Measurements from ENCODE around the gene PFKP.

The PFKP gene

GRCh38 chr10:3106928-3107425, 39.6 kb downstream of the PFKP start:
- Histone ChIP-seq H3K36me3 (ENCODE audit: control insufficient read depth in 2 of 2, insufficient read depth in 2 of 2, low read length in 2 of 2) (peaks cover 7 to 39% of the 10 kb centered on the region in 2 donors), H3K9ac (ENCODE audit: low read length in 2 of 2) (no peak overlapping the region), H3K4me3 (ENCODE audit: low read length in 2 of 2) (no peak overlapping the region)

GRCh38 chr10:3107426-3107961, 40.1 kb downstream of the PFKP start:
- Histone ChIP-seq H3K4me3 (ENCODE audit: low read length in 2 of 2) (no peak overlapping the region), H3K9me3 (ENCODE audit: control insufficient read depth in 2 of 2, low read length in 2 of 2) (no peaks in the 10 kb centered on the region), H3K4me1 (ENCODE audit: control insufficient read depth, insufficient read depth, low read length) (peaks cover 4% of the 10 kb centered on the region), H3K27me3 (ENCODE audit: control insufficient read depth in 1 of 2, insufficient read depth in 2 of 2, low read length in 2 of 2) (no peaks in the 10 kb centered on the region), H3K9ac (ENCODE audit: low read length in 2 of 2) (no peak overlapping the region), H3K36me3 (ENCODE audit: control insufficient read depth in 2 of 2, insufficient read depth in 2 of 2, low read length in 2 of 2) (peaks cover 7 to 39% of the 10 kb centered on the region in 2 donors), H3K27ac (ENCODE audit: low read length) (peak overlapping the region; percentile 41)

More at GRCh38 chr10:3106928-3107425, 39.6 kb downstream of the PFKP start:
- peak overlapping the region; percentile 41 for H3K27ac ChIP-seq (ENCODE audit: low read length)
- H3K4me1 ChIP-seq (ENCODE audit: control insufficient read depth, insufficient read depth, low read length) = peaks cover 4% of the 10 kb centered on the region
- no peaks in the 10 kb centered on the region for H3K27me3 ChIP-seq (ENCODE audit: control insufficient read depth in 1 of 2, insufficient read depth in 2 of 2, low read length in 2 of 2)
- no peaks in the 10 kb centered on the region for H3K9me3 ChIP-seq (ENCODE audit: control insufficient read depth in 2 of 2, low read length in 2 of 2)

GRCh38 chr10:3108033-3108432, 40.7 kb downstream of the PFKP start:
- peak overlapping the region; percentile 41 for H3K27ac ChIP-seq (ENCODE audit: low read length)
- H3K4me1 ChIP-seq (ENCODE audit: control insufficient read depth, insufficient read depth, low read length) = peaks cover 4% of the 10 kb centered on the region
- H3K36me3 ChIP-seq (ENCODE audit: control insufficient read depth in 2 of 2, insufficient read depth in 2 of 2, low read length in 2 of 2) = peaks cover 7 to 42% of the 10 kb centered on the region in 2 donors
- no peak overlapping the region for H3K4me3 ChIP-seq (ENCODE audit: low read length in 2 of 2)
- H3K27me3 ChIP-seq (ENCODE audit: control insufficient read depth in 1 of 2, insufficient read depth in 2 of 2, low read length in 2 of 2) = no peaks in the 10 kb centered on the region
- H3K9me3 ChIP-seq (ENCODE audit: control insufficient read depth in 2 of 2, low read length in 2 of 2) = no peaks in the 10 kb centered on the region
- no peak overlapping the region for H3K9ac ChIP-seq (ENCODE audit: low read length in 2 of 2)

GRCh38 chr10:3108575-3109105, 41.3 kb downstream of the PFKP start:
- Histone ChIP-seq H3K27me3 (ENCODE audit: control insufficient read depth in 1 of 2, insufficient read depth in 2 of 2, low read length in 2 of 2) (no peaks in the 10 kb centered on the region), H3K9me3 (ENCODE audit: control insufficient read depth in 2 of 2, low read length in 2 of 2) (no peaks in the 10 kb centered on the region), H3K36me3 (ENCODE audit: control insufficient read depth in 2 of 2, insufficient read depth in 2 of 2, low read length in 2 of 2) (peaks cover 7 to 47% of the 10 kb centered on the region in 2 donors), H3K27ac (ENCODE audit: low read length) (no peak overlapping the region), H3K4me3 (ENCODE audit: low read length in 2 of 2) (no peak overlapping the region), H3K4me1 (ENCODE audit: control insufficient read depth, insufficient read depth, low read length) (peaks cover 4% of the 10 kb centered on the region), H3K9ac (ENCODE audit: low read length in 2 of 2) (no peak overlapping the region)

- H3K9me3 ChIP-seq (ENCODE audit: control insufficient read depth in 2 of 2, low read length in 2 of 2) = no peaks in the 10 kb centered on the region
- H3K27me3 ChIP-seq (ENCODE audit: control insufficient read depth in 1 of 2, insufficient read depth in 2 of 2, low read length in 2 of 2) = no peaks in the 10 kb centered on the region
- H3K27ac ChIP-seq (ENCODE audit: low read length) = no peak overlapping the region
- H3K4me1 ChIP-seq (ENCODE audit: control insufficient read depth, insufficient read depth, low read length) = peaks cover 3% of the 10 kb centered on the region
- H3K4me3 ChIP-seq (ENCODE audit: low read length in 2 of 2) = no peak overlapping the region
- no peak overlapping the region for H3K9ac ChIP-seq (ENCODE audit: low read length in 2 of 2)
- peaks cover 7 to 46% of the 10 kb centered on the region in 2 donors for H3K36me3 ChIP-seq (ENCODE audit: control insufficient read depth in 2 of 2, insufficient read depth in 2 of 2, low read length in 2 of 2)
Measured at GRCh38 chr10:3109196-3109595, 41.8 kb downstream of the PFKP start.

GRCh38 chr10:3109633-3110032, 42.3 kb downstream of the PFKP start:
- Histone ChIP-seq H3K9ac (ENCODE audit: low read length in 2 of 2) (no peak overlapping the region), H3K27me3 (ENCODE audit: control insufficient read depth in 1 of 2, insufficient read depth in 2 of 2, low read length in 2 of 2) (no peaks in the 10 kb centered on the region), H3K9me3 (ENCODE audit: control insufficient read depth in 2 of 2, low read length in 2 of 2) (no peaks in the 10 kb centered on the region), H3K27ac (ENCODE audit: low read length) (no peak overlapping the region), H3K36me3 (ENCODE audit: control insufficient read depth in 2 of 2, insufficient read depth in 2 of 2, low read length in 2 of 2) (peaks cover 7 to 46% of the 10 kb centered on the region in 2 donors), H3K4me3 (ENCODE audit: low read length in 2 of 2) (no peak overlapping the region), H3K4me1 (ENCODE audit: control insufficient read depth, insufficient read depth, low read length) (peaks cover 2% of the 10 kb centered on the region)

GRCh38 chr10:3110782-3111620, 43.7 kb downstream of the PFKP start:
- Histone ChIP-seq H3K4me3 (ENCODE audit: low read length in 2 of 2) (no peak overlapping the region), H3K36me3 (ENCODE audit: control insufficient read depth in 2 of 2, insufficient read depth in 2 of 2, low read length in 2 of 2) (peaks cover 7 to 37% of the 10 kb centered on the region in 2 donors), H3K9me3 (ENCODE audit: control insufficient read depth in 2 of 2, low read length in 2 of 2) (no peaks in the 10 kb centered on the region), H3K4me1 (ENCODE audit: control insufficient read depth, insufficient read depth, low read length) (peaks cover 2% of the 10 kb centered on the region), H3K27ac (ENCODE audit: low read length) (no peak overlapping the region), H3K9ac (ENCODE audit: low read length in 2 of 2) (no peak overlapping the region), H3K27me3 (ENCODE audit: control insufficient read depth in 1 of 2, insufficient read depth in 2 of 2, low read length in 2 of 2) (no peaks in the 10 kb centered on the region)

GRCh38 chr10:3111621-3112163, 44.3 kb downstream of the PFKP start:
- Histone ChIP-seq H3K4me3 (ENCODE audit: low read length in 2 of 2) (no peak overlapping the region), H3K4me1 (ENCODE audit: control insufficient read depth, insufficient read depth, low read length) (peaks cover 2% of the 10 kb centered on the region), H3K9ac (ENCODE audit: low read length in 2 of 2) (no peak overlapping the region), H3K27me3 (ENCODE audit: control insufficient read depth in 1 of 2, insufficient read depth in 2 of 2, low read length in 2 of 2) (no peaks in the 10 kb centered on the region), H3K36me3 (ENCODE audit: control insufficient read depth in 2 of 2, insufficient read depth in 2 of 2, low read length in 2 of 2) (peaks cover 7 to 40% of the 10 kb centered on the region in 2 donors), H3K9me3 (ENCODE audit: control insufficient read depth in 2 of 2, low read length in 2 of 2) (no peaks in the 10 kb centered on the region), H3K27ac (ENCODE audit: low read length) (no peak overlapping the region)

- H3K9me3 ChIP-seq (ENCODE audit: control insufficient read depth in 2 of 2, low read length in 2 of 2) = no peaks in the 10 kb centered on the region
- H3K27ac ChIP-seq (ENCODE audit: low read length) = no peak overlapping the region
- peaks cover 7 to 46% of the 10 kb centered on the region in 2 donors for H3K36me3 ChIP-seq (ENCODE audit: control insufficient read depth in 2 of 2, insufficient read depth in 2 of 2, low read length in 2 of 2)
Measured at GRCh38 chr10:3113343-3113720, 46.0 kb downstream of the PFKP start.

GRCh38 chr10:3115685-3116084, 48.3 kb downstream of the PFKP start:
- no peak overlapping the region for H3K9ac ChIP-seq (ENCODE audit: low read length in 2 of 2)
- no peak overlapping the region for H3K27ac ChIP-seq (ENCODE audit: low read length)

More at GRCh38 chr10:3113343-3113720, 46.0 kb downstream of the PFKP start:
- no peak overlapping the region for H3K4me3 ChIP-seq (ENCODE audit: low read length in 2 of 2)
- H3K27me3 ChIP-seq (ENCODE audit: control insufficient read depth in 1 of 2, insufficient read depth in 2 of 2, low read length in 2 of 2) = no peaks in the 10 kb centered on the region
- H3K9ac ChIP-seq (ENCODE audit: low read length in 2 of 2) = no peak overlapping the region
- peaks cover 2% of the 10 kb centered on the region for H3K4me1 ChIP-seq (ENCODE audit: control insufficient read depth, insufficient read depth, low read length)

More at GRCh38 chr10:3115685-3116084, 48.3 kb downstream of the PFKP start:
- no peak overlapping the region for H3K4me3 ChIP-seq (ENCODE audit: low read length in 2 of 2)
- no peaks in the 10 kb centered on the region for H3K27me3 ChIP-seq (ENCODE audit: control insufficient read depth in 1 of 2, insufficient read depth in 2 of 2, low read length in 2 of 2)
- H3K9me3 ChIP-seq (ENCODE audit: control insufficient read depth in 2 of 2, low read length in 2 of 2) = no peaks in the 10 kb centered on the region
- peaks cover 4 to 35% of the 10 kb centered on the region in 2 donors for H3K36me3 ChIP-seq (ENCODE audit: control insufficient read depth in 2 of 2, insufficient read depth in 2 of 2, low read length in 2 of 2)
- H3K4me1 ChIP-seq (ENCODE audit: control insufficient read depth, insufficient read depth, low read length) = peaks cover 2% of the 10 kb centered on the region
